SH-SY5Y (cell line): ENCODE measurements around the gene ABR.

Source experiments
- GATA2 ChIP-seq: IDR thresholded peaks from 2 replicates; pipeline ENCODE4 v1.6.1; 2011; ENCODE audit warnings: mild to moderate bottlenecking, low read depth, low read length
- GATA3 ChIP-seq: IDR thresholded peaks from 2 replicates; pipeline ENCODE4 v1.6.1; 2011; ENCODE audit warnings: low read depth, mild to moderate bottlenecking, low read length, moderate library complexity

- TF ChIP-seq GATA2 (no peak), GATA3 (no peak)
Measured at GRCh38 chr17:1070411-1070810, 109.4 kb downstream of the ABR start.
